HFF-Myc (cell line): ENCODE results near the gene PACRG.

ENCODE experiments used
- DNase-seq: peaks from one replicate; pipeline ENCODE4 v3.0.0-alpha.2; 2011; ENCODE audit warnings: low read depth; ENCODE audit errors: extremely low read depth
- H3K4me3 ChIP-seq: replicated peaks from 2 replicates; pipeline ENCODE4 v1.5.1; 2011; ENCODE audit warnings: low read depth, mild to moderate bottlenecking, control low read depth, low read length
- CTCF ChIP-seq: IDR thresholded peaks from 2 replicates; pipeline ENCODE4 v1.5.1; 2012; ENCODE audit warnings: mild to moderate bottlenecking, low read depth, low read length, control low read depth; ENCODE audit errors: missing control alignments

The PACRG gene

GRCh38 chr6:162798546-162799266, 70.9 kb downstream of the PACRG start:
- H3K4me3 ChIP-seq, result no peak overlapping the region
- no peak for DNase-seq
- no peak for TF ChIP-seq CTCF

GRCh38 chr6:162814426-162814973, 86.7 kb downstream of the PACRG start:
- TF ChIP-seq CTCF, result no peak
- no peak overlapping the region for H3K4me3 ChIP-seq

GRCh38 chr6:162817196-162817595, 89.4 kb downstream of the PACRG start:
- peak; percentile 1 for DNase-seq
- no peak for TF ChIP-seq CTCF
- no peak overlapping the region for H3K4me3 ChIP-seq

More at GRCh38 chr6:162814426-162814973, 86.7 kb downstream of the PACRG start:
- no peak for DNase-seq

GRCh38 chr6:162819284-162819683, 91.5 kb downstream of the PACRG start:
- no peak for DNase-seq
- TF ChIP-seq CTCF, result no peak

GRCh38 chr6:162821102-162821501, 93.3 kb downstream of the PACRG start:
- no peak overlapping the region for H3K4me3 ChIP-seq
- DNase-seq, result no peak
- no peak for TF ChIP-seq CTCF

More at GRCh38 chr6:162819284-162819683, 91.5 kb downstream of the PACRG start:
- no peak overlapping the region for H3K4me3 ChIP-seq

GRCh38 chr6:162825597-162825996, 97.8 kb downstream of the PACRG start:
- DNase-seq, result no peak
- no peak overlapping the region for H3K4me3 ChIP-seq
- TF ChIP-seq CTCF, result no peak
